Naive thymus-derived CD4-positive, alpha-beta T cell (primary cell): ENCODE results near the gene CYP4A11. TPM values are rescaled to one million over a fixed set of nuclear protein-coding genes. Genes with fewer than 3 reads are reported as not detected.

ENCODE experiments used
- polyA plus RNA-seq, 2 donors: library from polyadenylated mRNA; unstranded; fragments of 300-500 nt; fragmentation: Illumina TruSeq; gene quantifications; one replicate each; pipeline ENCODE4 v1.2.3, GENCODE V29; 2021
- total RNA-seq, 6 experiments: library from RNA in 5 of 6; stranded (reverse) in 5 of 6; gene quantifications; 1 replicate in 5 of 6; 2 replicates in 1 of 6; pipeline ENCODE4 v1.2.3 and lab custom pipeline; 2021 to 2026

CYP4A11 gene
- total and polyA plus RNA-seq, 7 experiments from 2014 or later, result not detected

Other genes starting within 250 kb of the CYP4A11 start
- gene EFCAB14, start 222.4 kb downstream of the CYP4A11 start, total RNA-seq, result 10 to 100 TPM; 64.5 to 98.2 (median 89.5) TPM
- 100 to 1,000 TPM; 102 to 130 TPM for gene EFCAB14, start 222.4 kb downstream of the CYP4A11 start, polyA plus RNA-seq
- not detected for gene CYP4B1, start 142.4 kb downstream of the CYP4A11 start, total RNA-seq
- gene CYP4B1, start 142.4 kb downstream of the CYP4A11 start, polyA plus RNA-seq, result not detected
- gene CYP4X1, start 82.2 kb upstream of the CYP4A11 start, total RNA-seq, result not detected
- not detected for gene CYP4X1, start 82.2 kb upstream of the CYP4A11 start, polyA plus RNA-seq
- gene CYP4Z1, start 125.8 kb upstream of the CYP4A11 start, total RNA-seq, result not detected
- gene CYP4Z1, start 125.8 kb upstream of the CYP4A11 start, polyA plus RNA-seq, result not detected
- not detected for gene CYP4A22, start 196.0 kb upstream of the CYP4A11 start, total RNA-seq
- gene CYP4A22, start 196.0 kb upstream of the CYP4A11 start, polyA plus RNA-seq, result not detected
- gene PDZK1IP1, start 248.6 kb upstream of the CYP4A11 start, total RNA-seq, result not detected
- not detected for gene PDZK1IP1, start 248.6 kb upstream of the CYP4A11 start, polyA plus RNA-seq